ENCODE data around the gene GGTA1. TPM values are rescaled to one million over a fixed set of nuclear protein-coding genes. Genes with fewer than 3 reads are reported as not detected.
"Not testable (repeated sequence)": the region's sequence is repeated elsewhere in the genome, so short reads cannot be mapped to it uniquely, and the experiment has no call there.

Gene GGTA1
- polyA plus RNA-seq, 1 donor from 2014 or later: not detected

GRCh38 chr9:121439016-121439415 is 60.6 kb downstream of the GGTA1 start:
- Histone ChIP-seq H3K4me2 (ENCODE audit: low read length) (no peak overlapping the region), H2AFZ (ENCODE audit: low read depth, low read length) (no peak overlapping the region), H3K9me3 (ENCODE audit: low read length) (no peaks in the 10 kb centered on the region), H3K27ac (ENCODE audit: low read length) (no peak overlapping the region), H3K27me3 (ENCODE audit: insufficient read depth, low read depth, low read length) (no peaks in the 10 kb centered on the region), H3K79me2 (replicated peaks; ENCODE audit: insufficient read depth, low read length) (no peaks in the 10 kb centered on the region), H3K4me3 (ENCODE audit: low read length) (no peak overlapping the region), H3F3A (ENCODE audit: insufficient read depth, low read length, poor library complexity, severe bottlenecking) (no peaks in the 10 kb centered on the region), H4K20me1 (ENCODE audit: insufficient read depth) (no peaks in the 10 kb centered on the region), H3K9ac (ENCODE audit: low read length) (no peak overlapping the region), H3K36me3 (ENCODE audit: insufficient read depth, low read length) (no peaks in the 10 kb centered on the region), H3K9me2 (ENCODE audit: insufficient read depth, low read length) (no peaks in the 10 kb centered on the region)
- TF ChIP-seq EP300 (conservative IDR thresholded peaks at IDR 0.05; ENCODE audit: poor library complexity, severe bottlenecking): no peak
- TF ChIP-seq RAD21 (conservative IDR thresholded peaks at IDR 0.05): no peak
- TF ChIP-seq MXI1 (conservative IDR thresholded peaks at IDR 0.05; ENCODE audit: poor library complexity, severe bottlenecking): no peak
- TF ChIP-seq REST (IDR thresholded peaks at IDR 0.05; ENCODE audit: borderline replicate concordance): no peak
- TF ChIP-seq TAF1 (IDR thresholded peaks at IDR 0.05; ENCODE audit: low read depth): no peak
- no peak for TF ChIP-seq EZH2 (IDR thresholded peaks at IDR 0.05; ENCODE audit: borderline replicate concordance, insufficient read depth, low read length, poor library complexity, severe bottlenecking)
- TF ChIP-seq POLR2AphosphoS5 (IDR thresholded peaks at IDR 0.05): no peak
- TF ChIP-seq CTCF (IDR thresholded peaks at IDR 0.05; ENCODE audit: poor library complexity, severe bottlenecking): no peak
- no peak for TF ChIP-seq SMC3 (conservative IDR thresholded peaks at IDR 0.05; ENCODE audit: poor library complexity)

DNA sequence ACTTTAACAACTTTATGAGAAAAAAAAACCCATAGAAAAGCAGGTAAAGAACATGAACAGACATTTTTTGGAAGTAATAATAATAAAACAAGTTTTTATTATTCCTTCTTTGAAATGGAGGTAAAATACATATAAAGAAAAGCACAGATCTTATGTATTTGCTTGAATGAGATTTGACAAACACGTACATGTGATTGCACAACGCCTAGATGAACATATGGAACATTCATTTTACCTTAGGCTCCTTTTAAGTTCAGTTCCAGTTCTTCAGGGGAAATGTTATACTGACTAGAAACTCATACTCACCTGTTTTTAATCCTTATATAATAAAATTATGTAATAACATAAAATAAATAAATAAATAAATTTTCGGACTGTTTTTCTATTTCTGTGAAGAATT is 61.8 kb downstream of the GGTA1 start:
- no peaks in the 10 kb centered on the region for H4K20me1 ChIP-seq (ENCODE audit: insufficient read depth)
- no peaks in the 10 kb centered on the region for H3K9me2 ChIP-seq (ENCODE audit: insufficient read depth, low read length)
- H3K27ac ChIP-seq (ENCODE audit: low read length): no peak overlapping the region
- H3K79me2 ChIP-seq (replicated peaks; ENCODE audit: insufficient read depth, low read length): no peaks in the 10 kb centered on the region
- H3K9ac ChIP-seq (ENCODE audit: low read length): no peak overlapping the region
- H3K27me3 ChIP-seq (ENCODE audit: insufficient read depth, low read depth, low read length): no peaks in the 10 kb centered on the region
- TF ChIP-seq EZH2 (IDR thresholded peaks at IDR 0.05; ENCODE audit: borderline replicate concordance, insufficient read depth, low read length, poor library complexity, severe bottlenecking) (no peak), TAF1 (IDR thresholded peaks at IDR 0.05; ENCODE audit: low read depth) (no peak), SMC3 (conservative IDR thresholded peaks at IDR 0.05; ENCODE audit: poor library complexity) (no peak), EP300 (conservative IDR thresholded peaks at IDR 0.05; ENCODE audit: poor library complexity, severe bottlenecking) (no peak), POLR2AphosphoS5 (IDR thresholded peaks at IDR 0.05) (no peak), CTCF (IDR thresholded peaks at IDR 0.05; ENCODE audit: poor library complexity, severe bottlenecking) (no peak), REST (IDR thresholded peaks at IDR 0.05; ENCODE audit: borderline replicate concordance) (no peak), MXI1 (conservative IDR thresholded peaks at IDR 0.05; ENCODE audit: poor library complexity, severe bottlenecking) (no peak)
- H3F3A ChIP-seq (ENCODE audit: insufficient read depth, low read length, poor library complexity, severe bottlenecking): no peaks in the 10 kb centered on the region
- no peaks in the 10 kb centered on the region for H3K36me3 ChIP-seq (ENCODE audit: insufficient read depth, low read length)
- no peaks in the 10 kb centered on the region for H3K9me3 ChIP-seq (ENCODE audit: low read length)
- no peak overlapping the region for H3K4me3 ChIP-seq (ENCODE audit: low read length)
- H2AFZ ChIP-seq (ENCODE audit: low read depth, low read length): no peak overlapping the region
- no peak overlapping the region for H3K4me2 ChIP-seq (ENCODE audit: low read length)

- H4K20me1 ChIP-seq (ENCODE audit: insufficient read depth); H3K79me2 ChIP-seq (replicated peaks; ENCODE audit: insufficient read depth, low read length); H3K27me3 ChIP-seq (ENCODE audit: insufficient read depth, low read depth, low read length); H3K9ac ChIP-seq (ENCODE audit: low read length); H3K4me2 ChIP-seq (ENCODE audit: low read length); H3K9me2 ChIP-seq (ENCODE audit: insufficient read depth, low read length); H3K27ac ChIP-seq (ENCODE audit: low read length); H3K4me3 ChIP-seq (ENCODE audit: low read length); H3K36me3 ChIP-seq (ENCODE audit: insufficient read depth, low read length); H3K9me3 ChIP-seq (ENCODE audit: low read length); H2AFZ ChIP-seq (ENCODE audit: low read depth, low read length); H3F3A ChIP-seq (ENCODE audit: insufficient read depth, low read length, poor library complexity, severe bottlenecking): not testable (repeated sequence)
Observed at GRCh38 chr9:121437046-121437445, 62.6 kb downstream of the GGTA1 start.

Measured in neural cell (in vitro differentiated cells).